GM21717 (cell line): ENCODE measurements around the gene PPIP5K1.
"Not testable (repeated sequence)": the region's sequence is repeated elsewhere in the genome, so short reads cannot be mapped to it uniquely, and the experiment has no call there.

Experiments used
- ATAC-seq: cut with Tn5 transposase; IDR thresholded peaks from one replicate; pipeline ENCODE4 v1.9.1; 2021; ENCODE audit warnings: mild to moderate bottlenecking, moderate library complexity; ENCODE audit not compliant: unreplicated experiment

The PPIP5K1 gene

DNA sequence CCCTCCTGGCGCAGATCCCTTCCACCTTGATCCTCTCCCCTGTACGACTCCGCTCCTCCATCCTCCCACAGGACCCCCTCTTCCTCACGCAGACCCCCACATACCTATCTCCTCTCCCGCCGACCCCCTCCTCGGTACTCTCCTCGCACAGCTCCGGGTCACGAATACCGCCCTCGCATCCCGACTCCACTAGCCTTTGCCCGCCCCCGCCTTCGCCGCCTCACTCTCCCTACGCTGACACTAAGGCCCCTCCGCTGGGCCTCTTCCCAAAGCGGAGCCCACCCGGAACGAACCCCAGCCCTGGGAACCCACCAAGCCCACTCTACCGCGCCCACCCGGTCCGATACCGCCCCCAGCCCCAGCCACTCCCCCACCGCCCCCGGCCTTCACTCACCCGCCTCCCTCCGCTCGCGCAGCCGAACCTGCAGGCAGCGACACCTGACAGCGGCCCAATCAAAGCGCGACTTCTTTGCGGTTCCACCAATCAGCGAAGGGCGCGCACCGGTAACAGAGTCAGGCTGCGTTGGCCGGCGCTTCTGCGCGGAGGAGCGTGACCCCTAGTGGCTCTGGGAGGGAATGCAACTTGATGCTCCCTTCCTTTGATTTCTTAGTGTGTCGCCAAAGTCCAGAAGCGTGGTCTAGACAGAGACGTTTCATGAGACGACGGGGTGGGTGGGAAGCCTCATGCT is at the start of gene PPIP5K1:
PPIP5K1 (minus strand) TSS at position 431 of the 689 bp plus-strand sequence. CDS start 5,704 bp downstream, outside the sequence.
- peak; percentile 87 for ATAC-seq

DNA sequence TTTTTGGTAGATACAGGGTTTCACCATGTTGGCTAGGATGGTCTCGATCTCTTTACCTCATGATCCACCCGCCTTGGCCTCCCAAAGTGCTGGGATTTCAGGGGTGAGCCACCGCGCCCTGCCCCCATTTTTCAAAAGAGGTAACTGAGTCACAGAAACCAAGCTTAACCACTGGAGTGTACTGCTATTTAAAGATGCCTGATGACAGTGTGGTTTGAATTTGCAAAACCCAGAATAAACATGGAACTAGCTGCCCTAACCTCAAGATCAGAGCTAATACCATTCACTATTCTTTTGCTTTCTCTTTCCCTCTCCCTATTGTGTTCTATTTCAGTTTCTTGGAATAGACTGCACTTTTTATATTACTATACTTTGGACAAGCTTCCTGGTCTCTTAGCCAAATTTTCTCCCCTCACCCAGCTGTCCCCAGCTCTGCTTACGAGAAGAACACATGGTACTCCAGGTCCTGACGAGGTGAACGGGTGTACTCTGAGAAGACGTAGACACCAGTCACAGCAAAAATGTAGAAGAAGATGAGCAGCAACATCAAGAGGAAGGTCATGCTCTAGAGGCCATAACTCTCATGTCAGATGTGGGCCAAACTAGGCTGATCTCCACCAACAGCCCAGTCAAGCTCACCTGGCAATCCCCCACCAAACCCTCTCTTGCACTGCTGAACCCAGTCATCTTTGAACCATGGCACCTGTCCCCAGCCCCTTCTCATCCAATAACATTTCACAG is 48.6 kb upstream of the PPIP5K1 start:
- ATAC-seq, result peak; percentile 61

GRCh38 chr15:43626937-43627336 is 36.9 kb upstream of the PPIP5K1 start:
- ATAC-seq, result not testable (repeated sequence)

- ATAC-seq, result no peak
Measured at GRCh38 chr15:43625106-43625505, 35.1 kb upstream of the PPIP5K1 start.

GRCh38 chr15:43622068-43622799 is 32.2 kb upstream of the PPIP5K1 start:
- ATAC-seq, result not testable (repeated sequence)

DNA sequence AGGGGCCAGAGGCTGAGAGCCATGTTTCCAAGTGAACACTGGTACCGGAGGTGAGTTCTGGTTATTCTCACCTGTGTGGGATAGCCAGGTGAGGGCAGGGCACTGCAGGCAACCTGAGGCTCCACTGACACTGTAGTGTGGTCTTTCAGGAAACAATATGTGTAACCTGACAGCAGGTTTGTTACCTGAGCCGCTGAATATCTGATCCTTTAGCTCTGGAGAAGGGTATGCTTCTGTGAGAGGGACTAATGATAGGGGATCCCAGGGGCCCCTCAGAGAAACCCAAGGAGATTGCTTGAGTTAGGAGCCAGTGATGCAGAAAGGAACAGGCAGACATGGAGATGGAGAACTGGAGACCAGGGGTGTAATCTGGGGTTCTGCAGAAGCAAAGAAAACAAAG is 28.7 kb upstream of the PPIP5K1 start, which contains the start of gene STRC:
STRC (minus strand) TSS at position 101 of the 400 bp plus-strand sequence; CDS start at position 23, 78 bp downstream.
- ATAC-seq, result not testable (repeated sequence)

- ATAC-seq, result not testable (repeated sequence)
Measured at GRCh38 chr15:43617750-43618149, 27.7 kb upstream of the PPIP5K1 start.

DNA sequence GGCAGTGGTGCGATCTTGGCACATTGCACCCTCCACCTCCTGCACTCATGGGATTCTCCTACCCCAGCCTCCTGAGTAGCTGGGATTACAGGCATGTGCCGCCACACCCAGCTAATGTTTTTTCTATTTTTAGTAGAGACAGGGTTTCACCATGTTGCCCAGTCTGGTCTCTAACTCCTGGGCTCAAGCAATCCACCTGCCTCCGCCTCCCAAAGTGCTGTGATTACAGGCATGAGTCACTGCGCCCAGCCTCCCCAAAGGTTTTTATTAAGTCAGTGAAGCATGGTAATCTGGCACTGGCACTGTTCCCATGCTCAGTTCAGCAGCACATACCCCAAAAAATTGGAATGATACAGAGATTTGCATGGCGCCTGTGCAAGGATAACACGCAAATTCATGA is 12.2 kb upstream of the PPIP5K1 start:
- not testable (repeated sequence) for ATAC-seq

GRCh38 chr15:43600200-43600599 is 10.2 kb upstream of the PPIP5K1 start:
- ATAC-seq, result not testable (repeated sequence)

- not testable (repeated sequence) for ATAC-seq
Measured at GRCh38 chr15:43599131-43599530, 9.1 kb upstream of the PPIP5K1 start.

DNA sequence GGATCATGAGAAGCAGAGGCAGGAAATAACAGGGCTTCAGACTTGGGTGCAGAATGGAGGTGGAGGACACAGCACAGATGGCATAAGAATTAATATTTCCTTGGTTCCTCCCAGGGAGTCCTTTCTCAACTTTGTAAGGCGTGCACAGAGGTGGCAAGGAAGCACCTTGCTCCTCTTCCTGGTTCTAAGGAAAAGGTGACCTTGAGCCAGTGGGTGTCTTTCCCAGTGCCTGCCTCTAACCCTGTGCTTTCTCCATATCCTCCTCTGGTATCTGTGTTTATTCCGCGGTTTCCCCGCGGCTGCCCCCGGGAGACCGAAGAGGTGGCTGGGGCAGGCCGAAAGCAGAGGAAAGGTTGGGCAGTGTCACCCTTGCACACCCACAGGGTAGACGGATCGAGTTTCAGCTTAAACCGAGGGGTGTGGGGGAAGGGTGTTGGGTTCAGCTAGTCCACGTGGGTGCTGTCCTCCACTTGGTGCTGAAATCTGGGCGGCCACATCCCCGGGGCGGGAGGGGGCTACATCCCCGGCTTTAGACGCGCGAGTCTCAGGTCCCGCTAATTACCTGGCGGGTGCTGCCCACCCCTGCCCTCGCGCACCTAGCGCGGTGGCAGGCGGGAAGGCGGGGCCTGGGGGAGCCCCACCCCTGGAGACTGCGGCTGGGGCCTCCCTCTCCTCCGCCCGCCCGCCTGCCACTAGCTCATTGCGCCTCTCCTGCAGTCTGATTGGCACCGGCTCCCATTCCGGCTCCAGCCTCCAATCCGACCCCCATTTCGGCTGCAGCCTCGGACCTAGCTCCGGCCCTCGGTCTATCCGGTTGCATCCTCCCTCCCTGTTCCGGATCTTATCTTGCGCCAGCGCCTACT is 3.6 kb upstream of the PPIP5K1 start, which contains the start of gene CKMT1B:
CKMT1B (plus strand) TSS at position 700 of the 863 bp plus-strand sequence. CDS start 192 bp downstream, outside the sequence.
- ATAC-seq, result not testable (repeated sequence)

- ATAC-seq, result not testable (repeated sequence)
Measured at GRCh38 chr15:43592841-43593240, 2.8 kb upstream of the PPIP5K1 start.

GRCh38 chr15:43574607-43575006 is 15.4 kb downstream of the PPIP5K1 start:
- not testable (repeated sequence) for ATAC-seq

GRCh38 chr15:43566615-43567014 is 23.4 kb downstream of the PPIP5K1 start:
- not testable (repeated sequence) for ATAC-seq

DNA sequence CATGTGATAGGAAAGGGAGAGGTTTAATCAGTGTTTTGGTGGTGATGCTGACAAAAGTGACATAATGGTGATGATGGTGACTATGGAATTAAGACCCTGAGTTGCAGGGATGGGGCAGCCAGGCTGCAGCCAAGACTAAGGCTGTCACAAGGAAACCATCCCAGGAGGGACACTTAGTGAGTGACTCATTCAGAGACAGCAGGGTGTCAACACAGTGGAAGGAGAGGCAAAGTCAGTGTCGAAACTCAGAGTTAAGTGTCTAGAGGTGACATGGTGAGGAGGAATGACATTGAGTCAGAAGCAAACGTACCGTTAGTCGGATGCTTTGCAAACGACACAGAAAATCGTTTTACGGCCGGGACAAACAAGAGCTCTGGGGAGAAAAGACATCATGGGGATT is 26.2 kb downstream of the PPIP5K1 start:
- ATAC-seq, result not testable (repeated sequence)

GRCh38 chr15:43562753-43563152 is 27.3 kb downstream of the PPIP5K1 start:
- not testable (repeated sequence) for ATAC-seq

- ATAC-seq, result no peak
Measured at GRCh38 chr15:43552986-43553385, 37.0 kb downstream of the PPIP5K1 start.

DNA sequence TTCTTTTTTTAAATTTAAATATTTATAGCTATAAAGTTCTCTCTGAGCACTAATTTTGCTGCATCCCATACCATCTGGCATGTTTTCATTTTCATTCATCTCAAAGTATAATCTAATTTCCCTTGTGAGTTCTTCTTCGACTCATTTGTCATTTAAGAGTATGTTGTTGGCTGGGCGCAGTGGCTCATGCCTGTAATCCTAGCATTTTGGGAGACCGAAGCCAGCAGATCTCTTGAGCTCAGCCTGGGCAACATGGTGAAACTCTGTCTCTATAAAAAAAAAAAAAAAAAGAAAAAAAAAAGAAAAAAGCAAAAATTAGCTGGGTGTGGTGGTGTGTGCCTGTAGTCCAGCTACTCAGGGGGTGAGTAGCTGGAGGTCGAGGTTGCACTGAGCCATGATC is 37.8 kb downstream of the PPIP5K1 start:
- no peak for ATAC-seq

DNA sequence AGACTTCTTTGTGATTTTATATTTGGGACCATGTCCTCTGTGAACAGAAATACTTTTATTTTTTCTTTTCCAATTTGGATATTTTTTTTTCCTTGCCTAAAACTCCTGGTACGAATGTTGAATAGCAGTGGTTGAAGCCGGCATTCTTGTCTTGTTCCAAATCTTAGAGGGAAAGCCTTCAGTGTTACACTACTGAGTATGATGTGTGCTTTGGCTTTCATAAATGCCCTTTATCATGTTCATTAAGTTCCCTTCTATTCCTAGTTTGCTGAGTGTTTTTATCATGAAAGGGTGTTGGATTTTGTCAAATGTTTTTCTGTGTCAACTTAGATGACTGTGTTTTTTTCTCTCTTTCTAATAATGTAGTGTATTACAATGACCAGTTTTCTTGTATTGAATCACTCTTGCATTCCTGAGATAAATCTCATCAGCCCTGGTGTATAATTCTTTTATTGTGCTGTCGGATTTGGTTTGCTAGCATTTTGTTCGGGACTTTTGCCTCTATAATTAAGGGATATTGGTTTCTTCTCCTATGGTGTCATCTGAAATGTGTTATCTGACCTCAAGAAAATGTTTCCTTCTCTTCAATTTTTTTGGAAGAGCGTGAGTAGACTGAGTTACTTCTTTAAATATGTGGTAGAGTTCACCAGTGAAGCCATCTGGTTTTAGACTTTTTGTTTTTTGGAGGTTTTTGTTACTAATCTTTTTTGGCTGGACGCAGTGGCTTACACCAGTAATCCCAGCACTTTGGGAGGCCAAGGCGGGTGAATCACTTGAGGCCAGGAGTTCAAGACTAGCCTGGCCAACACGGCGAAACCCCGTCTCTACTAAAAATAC is 39.3 kb downstream of the PPIP5K1 start:
- ATAC-seq, result no peak
